Right atrium auricular region (tissue), 2 donors: Measurements from ENCODE around the gene YAP1. TPM values are rescaled to one million over a fixed set of nuclear protein-coding genes. Genes with fewer than 3 reads are reported as not detected.

Experiments used
- DNase-seq: peaks from one replicate; pipeline ENCODE4 v3.0.0-alpha.2; 2019; ENCODE audit warnings: low spot score
- H3K27ac ChIP-seq, 2 donors: fragments of 200-600 bp; sonication (generic); 1 replicate in 1 of 2; 2 replicates in 1 of 2; pipeline ENCODE4 v1.5.1; 2016 to 2019
- H3K27me3 ChIP-seq, 2 donors: fragments of 200-600 bp; sonication (generic); one replicate each; pipeline versions ENCODE4 v1.5.1 to v1.6.0; 2017 to 2019
- H3K36me3 ChIP-seq: fragments of 200-600 bp; sonication (generic); one replicate; pipeline ENCODE4 v1.5.1; 2016
- H3K4me1 ChIP-seq, 2 donors: fragments of 200-600 bp; sonication (generic); one replicate each; pipeline versions ENCODE4 v1.5.1 to v1.6.0; 2017 to 2019
- H3K4me3 ChIP-seq, 2 donors: fragments of 200-600 bp; sonication (generic); 1 replicate in 1 of 2; 2 replicates in 1 of 2; pipeline ENCODE4 v1.5.1; 2017 to 2019; ENCODE audit warnings: mild to moderate bottlenecking in 1 of 2, moderate library complexity in 1 of 2
- H3K9me3 ChIP-seq, 2 donors: fragments of 200-600 bp; sonication (generic); one replicate each; pipeline ENCODE4 v1.5.1; 2019
- CTCF ChIP-seq, 2 donors: fragments of 200-600 bp; sonication (generic); IDR thresholded peaks; one replicate each; pipeline ENCODE4 v1.5.1; 2019; ENCODE audit warnings: antibody characterized with exemption in 2 of 2
- total RNA-seq, 2 donors: library from RNA; depleted of rRNA; stranded (reverse); fragments of >200 nt; gene quantifications; one replicate each; pipeline ENCODE4 v1.1.0, GENCODE V29; 2016

Gene YAP1
- total RNA-seq, 2 donors from 2014 or later, result 85.0 to 135 TPM

- peaks cover 8% of the 10 kb centered on the region for H3K36me3 ChIP-seq
- H3K4me3 ChIP-seq, result no peak overlapping the region
- H3K27me3 ChIP-seq, result no peaks in the 10 kb centered on the region
- no peak for DNase-seq
- H3K9me3 ChIP-seq, result no peaks in the 10 kb centered on the region
- TF ChIP-seq CTCF (IDR thresholded peaks at IDR 0.05), result no peak
- H3K4me1 ChIP-seq, result peaks cover 0 to 9% of the 10 kb centered on the region in 2 donors
- H3K27ac ChIP-seq, result no peak overlapping the region
These were observed 128.2 kb downstream of the YAP1 start for GRCh38 chr11:102238391-102238821.

DNA sequence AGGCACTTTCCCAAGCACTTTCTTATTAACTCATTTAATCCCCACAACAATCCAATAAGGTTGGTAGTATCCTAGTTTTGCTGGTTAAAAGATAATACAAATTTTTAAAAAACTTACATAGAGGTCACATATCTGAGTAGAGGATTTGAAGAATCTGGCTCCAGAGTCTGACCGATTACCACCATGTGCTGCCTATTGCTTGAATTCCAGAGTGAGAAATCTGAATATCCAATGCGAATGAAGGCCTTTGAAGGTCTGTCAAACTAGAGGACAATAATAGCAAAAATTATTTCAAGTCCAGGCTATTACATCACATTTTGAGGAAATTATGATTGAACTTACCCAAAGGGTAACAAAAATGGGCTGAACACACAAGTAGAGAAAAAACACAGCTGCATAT, 129.2 kb downstream of the YAP1 start:
- Histone ChIP-seq H3K9me3 (no peaks in the 10 kb centered on the region), H3K27me3 (no peaks in the 10 kb centered on the region), H3K36me3 (no peaks in the 10 kb centered on the region), H3K4me3 (no peak overlapping the region), H3K4me1 (peaks cover 0 to 9% of the 10 kb centered on the region in 2 donors), H3K27ac (no peak overlapping the region)
- no peak for TF ChIP-seq CTCF (IDR thresholded peaks at IDR 0.05)
- no peak for DNase-seq

- TF ChIP-seq CTCF (IDR thresholded peaks at IDR 0.05), result no peak
- DNase-seq, result no peak
- no peaks in the 10 kb centered on the region for H3K36me3 ChIP-seq
- H3K4me3 ChIP-seq, result no peak overlapping the region
- H3K27ac ChIP-seq, result no peak overlapping the region
- H3K4me1 ChIP-seq, result peaks cover 0 to 9% of the 10 kb centered on the region in 2 donors
- H3K27me3 ChIP-seq, result no peaks in the 10 kb centered on the region
- H3K9me3 ChIP-seq, result no peaks in the 10 kb centered on the region
These were observed 129.7 kb downstream of the YAP1 start for GRCh38 chr11:102239911-102240310.

DNA sequence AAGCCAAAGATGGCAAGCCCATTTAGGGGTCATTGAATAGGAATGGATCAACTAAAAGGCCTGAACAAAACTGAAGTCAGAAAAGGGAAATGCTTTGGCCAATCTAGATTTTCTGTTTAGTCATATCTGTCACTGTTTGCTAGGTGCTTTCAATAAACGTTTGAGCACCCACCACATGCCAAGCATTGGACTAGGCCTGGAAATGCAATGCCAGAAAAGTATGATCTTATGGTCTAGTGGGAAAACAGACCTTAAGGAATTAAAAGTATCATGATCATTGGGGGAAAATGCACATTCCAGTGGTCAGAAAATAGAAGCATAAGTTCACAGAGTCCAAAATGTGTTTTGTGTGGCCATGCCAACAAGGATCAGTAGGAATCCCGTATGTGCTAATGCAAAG, 130.3 kb downstream of the YAP1 start:
- no peaks in the 10 kb centered on the region for H3K36me3 ChIP-seq
- no peaks in the 10 kb centered on the region for H3K27me3 ChIP-seq
- H3K27ac ChIP-seq, result no peak overlapping the region
- peaks cover 0 to 9% of the 10 kb centered on the region in 2 donors for H3K4me1 ChIP-seq
- TF ChIP-seq CTCF (IDR thresholded peaks at IDR 0.05), result no peak
- H3K4me3 ChIP-seq, result no peak overlapping the region
- no peaks in the 10 kb centered on the region for H3K9me3 ChIP-seq
- no peak for DNase-seq

GRCh38 chr11:102241026-102241425, 130.8 kb downstream of the YAP1 start:
- TF ChIP-seq CTCF (IDR thresholded peaks at IDR 0.05), result no peak
- peak overlapping the region in 1 of 2 donors; percentile 33 for H3K27ac ChIP-seq
- no peaks in the 10 kb centered on the region for H3K9me3 ChIP-seq
- peaks cover 0 to 9% of the 10 kb centered on the region in 2 donors for H3K4me1 ChIP-seq
- no peaks in the 10 kb centered on the region for H3K27me3 ChIP-seq
- DNase-seq, result no peak
- no peak overlapping the region for H3K4me3 ChIP-seq
- H3K36me3 ChIP-seq, result no peaks in the 10 kb centered on the region

- Histone ChIP-seq H3K4me1 (peaks cover 0 to 9% of the 10 kb centered on the region in 2 donors), H3K36me3 (no peaks in the 10 kb centered on the region), H3K9me3 (no peaks in the 10 kb centered on the region), H3K4me3 (no peak overlapping the region), H3K27me3 (no peaks in the 10 kb centered on the region), H3K27ac (no peak overlapping the region)
- no peak for DNase-seq
- TF ChIP-seq CTCF (IDR thresholded peaks at IDR 0.05), result no peak
These were observed 133.2 kb downstream of the YAP1 start for GRCh38 chr11:102243399-102243884.
